ENCODE results near the gene IGF2BP3. TPM values are rescaled to one million over a fixed set of nuclear protein-coding genes. Genes with fewer than 3 reads are reported as not detected.

Gene IGF2BP3
- total and polyA plus RNA-seq, 2 donors (not counting 1 experiment from before 2014, with no cell fraction given) = 4.3 to 11.2 TPM

DNA sequence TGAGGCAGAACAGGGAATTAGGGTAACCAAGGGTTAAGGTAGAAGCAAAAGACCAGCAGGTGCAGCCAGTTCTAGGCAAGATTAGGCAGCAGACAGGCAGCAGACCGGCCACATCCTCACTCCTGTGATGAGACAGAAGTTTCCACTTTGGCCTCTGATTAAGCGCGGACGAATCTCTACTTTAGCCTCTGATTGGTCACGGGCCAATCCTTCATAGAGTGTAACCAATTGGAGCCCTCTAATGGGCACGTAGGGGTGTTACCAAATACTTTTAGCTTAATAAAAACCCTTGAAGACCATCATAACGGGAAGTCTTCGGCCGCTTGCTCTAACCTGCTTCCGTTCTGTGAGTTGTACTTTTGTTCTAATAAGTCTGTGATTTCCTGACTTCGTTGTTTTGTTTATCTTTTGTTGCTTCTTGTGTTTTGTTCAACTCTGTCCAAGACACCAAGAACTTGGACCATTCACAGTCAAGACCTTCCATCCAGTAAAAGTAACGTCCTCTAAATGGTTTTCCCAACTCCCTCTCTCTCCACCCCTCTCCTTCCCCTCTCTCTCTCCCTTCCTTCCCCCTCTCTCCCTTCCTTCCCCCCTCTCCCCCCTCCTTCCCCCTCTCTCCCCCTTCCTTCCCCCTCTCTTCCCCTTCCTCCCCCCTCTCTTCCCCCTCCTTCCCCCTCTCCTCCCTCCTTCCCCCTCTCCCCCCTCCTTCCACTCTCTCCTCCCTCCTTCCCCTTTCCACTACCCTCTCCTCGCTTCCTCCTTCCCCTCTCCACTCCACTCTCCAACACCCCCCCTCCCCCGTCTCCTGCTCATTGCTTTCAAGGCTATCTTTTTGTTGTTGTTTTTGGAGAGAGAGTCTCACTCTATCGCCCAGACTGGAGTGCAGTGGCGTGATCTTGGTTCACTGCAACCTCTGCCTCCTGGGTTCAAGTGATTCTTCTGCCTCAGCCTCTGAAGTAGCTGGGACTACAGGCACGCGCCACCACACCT, 184.3 kb downstream of the IGF2BP3 start:
- Histone ChIP-seq H3K4me3 (replicated peaks in 1 of 4; ENCODE audit: control extremely low read depth in 1 of 4, insufficient read depth in 1 of 4, low read depth in 3 of 4, low read length in 4 of 4) (no peak overlapping the region), H3K9ac (ENCODE audit: insufficient read depth, low read length) (no peak overlapping the region), H3K79me2 (ENCODE audit: control insufficient read depth, insufficient read depth, low read length) (no peaks in the 10 kb centered on the region), H3K27me3 (ENCODE audit: control insufficient read depth, insufficient read depth, low read length) (no peaks in the 10 kb centered on the region), H2AFZ (ENCODE audit: low read length) (no peak overlapping the region), H3K4me2 (ENCODE audit: extremely low read depth, insufficient read depth, low read length) (no peak overlapping the region), H3K27ac (ENCODE audit: insufficient read depth, low read length) (no peak overlapping the region), H3K4me1 (ENCODE audit: control insufficient read depth, extremely low read depth, insufficient read depth, low read length) (no peaks in the 10 kb centered on the region), H4K20me1 (ENCODE audit: control insufficient read depth, extremely low read depth, insufficient read depth, low read length) (no peaks in the 10 kb centered on the region), H3K9me3 (ENCODE audit: control insufficient read depth, insufficient read depth, low read depth, low read length) (no peaks in the 10 kb centered on the region), H3K36me3 (ENCODE audit: control insufficient read depth, insufficient read depth, low read length) (no peaks in the 10 kb centered on the region)
- TF ChIP-seq, protein P1, sequence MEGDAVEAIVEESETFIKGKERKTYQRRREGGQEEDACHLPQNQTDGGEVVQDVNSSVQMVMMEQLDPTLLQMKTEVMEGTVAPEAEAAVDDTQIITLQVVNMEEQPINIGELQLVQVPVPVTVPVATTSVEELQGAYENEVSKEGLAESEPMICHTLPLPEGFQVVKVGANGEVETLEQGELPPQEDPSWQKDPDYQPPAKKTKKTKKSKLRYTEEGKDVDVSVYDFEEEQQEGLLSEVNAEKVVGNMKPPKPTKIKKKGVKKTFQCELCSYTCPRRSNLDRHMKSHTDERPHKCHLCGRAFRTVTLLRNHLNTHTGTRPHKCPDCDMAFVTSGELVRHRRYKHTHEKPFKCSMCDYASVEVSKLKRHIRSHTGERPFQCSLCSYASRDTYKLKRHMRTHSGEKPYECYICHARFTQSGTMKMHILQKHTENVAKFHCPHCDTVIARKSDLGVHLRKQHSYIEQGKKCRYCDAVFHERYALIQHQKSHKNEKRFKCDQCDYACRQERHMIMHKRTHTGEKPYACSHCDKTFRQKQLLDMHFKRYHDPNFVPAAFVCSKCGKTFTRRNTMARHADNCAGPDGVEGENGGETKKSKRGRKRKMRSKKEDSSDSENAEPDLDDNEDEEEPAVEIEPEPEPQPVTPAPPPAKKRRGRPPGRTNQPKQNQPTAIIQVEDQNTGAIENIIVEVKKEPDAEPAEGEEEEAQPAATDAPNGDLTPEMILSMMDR (conservative IDR thresholded peaks at IDR 0.05 in 1 of 2, IDR thresholded peaks at IDR 0.05 in 1 of 2; ENCODE audit: low read depth in 1 of 2, low read length in 2 of 2) = no peak
- TF ChIP-seq EZH2 (IDR thresholded peaks at IDR 0.05; ENCODE audit: low read length, missing control alignments) = no peak
- no peak for DNase-seq (ENCODE audit: low read depth in 2 of 2)

DNA sequence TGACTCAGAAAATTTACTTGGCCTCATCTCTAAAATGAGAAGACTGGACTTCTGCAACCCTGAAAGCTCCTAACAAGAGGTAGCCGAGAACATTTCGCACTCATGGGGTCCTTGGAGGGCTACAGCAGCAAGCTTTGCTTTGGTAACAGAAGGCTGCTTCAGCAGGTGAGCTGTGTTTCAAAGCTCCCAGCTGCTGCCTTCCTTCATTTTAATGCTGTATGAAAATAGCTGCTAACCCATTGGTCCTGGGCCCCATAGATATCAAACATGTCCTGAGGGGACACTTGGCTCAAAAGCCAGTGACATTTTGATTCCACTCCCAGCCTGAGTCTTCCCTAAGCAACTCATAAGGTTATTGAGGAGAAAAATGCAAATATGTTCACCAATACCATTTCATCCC, 185.4 kb downstream of the IGF2BP3 start:
- H3K4me1 ChIP-seq (ENCODE audit: control insufficient read depth, extremely low read depth, insufficient read depth, low read length) = no peaks in the 10 kb centered on the region
- no peak overlapping the region for H3K4me3 ChIP-seq (replicated peaks in 1 of 4; ENCODE audit: control extremely low read depth in 1 of 4, insufficient read depth in 1 of 4, low read depth in 3 of 4, low read length in 4 of 4)
- no peaks in the 10 kb centered on the region for H4K20me1 ChIP-seq (ENCODE audit: control insufficient read depth, extremely low read depth, insufficient read depth, low read length)
- H3K9me3 ChIP-seq (ENCODE audit: control insufficient read depth, insufficient read depth, low read depth, low read length) = no peaks in the 10 kb centered on the region
- no peak overlapping the region for H3K9ac ChIP-seq (ENCODE audit: insufficient read depth, low read length)
- H3K4me2 ChIP-seq (ENCODE audit: extremely low read depth, insufficient read depth, low read length) = no peak overlapping the region
- no peak overlapping the region for H2AFZ ChIP-seq (ENCODE audit: low read length)
- TF ChIP-seq EZH2 (IDR thresholded peaks at IDR 0.05; ENCODE audit: low read length, missing control alignments) = no peak
- TF ChIP-seq, protein P1 (conservative IDR thresholded peaks at IDR 0.05 in 1 of 2, IDR thresholded peaks at IDR 0.05 in 1 of 2; ENCODE audit: low read depth in 1 of 2, low read length in 2 of 2) = no peak
- no peaks in the 10 kb centered on the region for H3K36me3 ChIP-seq (ENCODE audit: control insufficient read depth, insufficient read depth, low read length)
- H3K27me3 ChIP-seq (ENCODE audit: control insufficient read depth, insufficient read depth, low read length) = no peaks in the 10 kb centered on the region
- no peaks in the 10 kb centered on the region for H3K79me2 ChIP-seq (ENCODE audit: control insufficient read depth, insufficient read depth, low read length)
- H3K27ac ChIP-seq (ENCODE audit: insufficient read depth, low read length) = no peak overlapping the region
- DNase-seq (ENCODE audit: low read depth in 2 of 2) = no peak

DNA sequence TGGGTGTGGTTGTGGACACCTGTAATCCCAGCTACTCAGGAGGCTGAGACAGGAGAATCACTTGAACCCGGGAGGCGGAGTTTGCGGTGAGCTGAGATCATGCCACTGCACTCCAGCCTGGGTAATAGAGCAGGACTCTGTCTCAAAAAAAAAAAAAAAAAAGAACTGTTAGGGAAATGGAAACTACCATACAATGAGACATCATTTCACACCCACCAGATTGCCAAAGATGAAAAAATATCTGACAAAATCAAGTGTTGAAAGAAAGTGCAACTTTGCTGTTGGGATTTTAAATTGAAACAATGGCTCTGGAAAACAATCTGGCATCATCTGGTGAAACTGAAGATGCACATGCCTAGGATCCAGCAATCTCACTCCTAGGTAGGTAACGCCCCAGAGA, 187.2 kb downstream of the IGF2BP3 start:
- Histone ChIP-seq H3K4me1 (ENCODE audit: control insufficient read depth, extremely low read depth, insufficient read depth, low read length) (no peaks in the 10 kb centered on the region), H3K4me3 (replicated peaks in 1 of 4; ENCODE audit: control extremely low read depth in 1 of 4, insufficient read depth in 1 of 4, low read depth in 3 of 4, low read length in 4 of 4) (no peak overlapping the region), H3K27ac (ENCODE audit: insufficient read depth, low read length) (no peak overlapping the region), H4K20me1 (ENCODE audit: control insufficient read depth, extremely low read depth, insufficient read depth, low read length) (no peaks in the 10 kb centered on the region), H2AFZ (ENCODE audit: low read length) (no peak overlapping the region), H3K9me3 (ENCODE audit: control insufficient read depth, insufficient read depth, low read depth, low read length) (no peaks in the 10 kb centered on the region), H3K79me2 (ENCODE audit: control insufficient read depth, insufficient read depth, low read length) (no peaks in the 10 kb centered on the region), H3K4me2 (ENCODE audit: extremely low read depth, insufficient read depth, low read length) (no peak overlapping the region), H3K9ac (ENCODE audit: insufficient read depth, low read length) (no peak overlapping the region), H3K36me3 (ENCODE audit: control insufficient read depth, insufficient read depth, low read length) (no peaks in the 10 kb centered on the region), H3K27me3 (ENCODE audit: control insufficient read depth, insufficient read depth, low read length) (no peaks in the 10 kb centered on the region)
- TF ChIP-seq, protein P1 (conservative IDR thresholded peaks at IDR 0.05 in 1 of 2, IDR thresholded peaks at IDR 0.05 in 1 of 2; ENCODE audit: low read depth in 1 of 2, low read length in 2 of 2) = no peak
- no peak for TF ChIP-seq EZH2 (IDR thresholded peaks at IDR 0.05; ENCODE audit: low read length, missing control alignments)
- DNase-seq (ENCODE audit: low read depth in 2 of 2) = no peak
